Spleen (tissue), 11 donors: ENCODE data around the gene DOCK1. TPM values are rescaled to one million over a fixed set of nuclear protein-coding genes. Genes with fewer than 3 reads are reported as not detected.

ENCODE experiments used
- DNase-seq: peaks from one replicate; pipeline ENCODE4 v3.0.0-alpha.2; 2020
- H3K27ac ChIP-seq, 8 donors: fragments of 200-600 bp; sonication (generic) in 7 of 8; 1 replicate in 4 of 8; 2 replicates in 4 of 8; pipeline versions ENCODE4 v1.5.0 to v1.8.0; 2016 to 2021; ENCODE audit warnings: inconsistent platforms in 4 of 8, mild to moderate bottlenecking in 4 of 8, moderate library complexity in 1 of 8
- H3K27me3 ChIP-seq, 7 donors: fragments of 200-600 bp; sonication (generic) in 6 of 7; replicated peaks in 1 of 7; 1 replicate in 4 of 7; 2 replicates in 3 of 7; pipeline versions ENCODE4 v1.5.0 to v1.8.0; 2016 to 2021; ENCODE audit warnings: inconsistent platforms in 3 of 7, mild to moderate bottlenecking in 1 of 7
- H3K36me3 ChIP-seq, 6 donors: fragments of 200-600 bp; sonication (generic) in 5 of 6; 1 replicate in 4 of 6; 2 replicates in 2 of 6; pipeline versions ENCODE4 v1.5.0 to v1.8.0; 2016 to 2021; ENCODE audit warnings: inconsistent platforms in 2 of 6
- H3K4me1 ChIP-seq, 6 donors: fragments of 200-600 bp; sonication (generic) in 5 of 6; 1 replicate in 3 of 6; 2 replicates in 3 of 6; pipeline versions ENCODE4 v1.5.0 to v1.8.0; 2016 to 2021; ENCODE audit warnings: inconsistent platforms in 3 of 6
- H3K4me3 ChIP-seq, 8 donors: fragments of 200-600 bp; sonication (generic) in 7 of 8; 1 replicate in 4 of 8; 2 replicates in 4 of 8; pipeline versions ENCODE4 v1.5.0 to v1.8.0; 2016 to 2021; ENCODE audit warnings: inconsistent platforms in 4 of 8, mild to moderate bottlenecking in 4 of 8, moderate library complexity in 2 of 8
- H3K9me3 ChIP-seq, 8 donors: fragments of 200-600 bp; sonication (generic) in 7 of 8; 1 replicate in 4 of 8; 2 replicates in 4 of 8; pipeline versions ENCODE4 v1.5.0 to v1.8.0; 2016 to 2021; ENCODE audit warnings: inconsistent platforms in 4 of 8
- POLR2A ChIP-seq, 3 donors: fragments of 450-650 bp; IDR thresholded peaks; one replicate each; pipeline ENCODE4 v1.5.1; 2017; ENCODE audit warnings: antibody characterized with exemption in 3 of 3, mild to moderate bottlenecking in 1 of 3
- POLR2AphosphoS5 ChIP-seq, 3 donors: sonication (generic); formaldehyde crosslinking; IDR thresholded peaks; one replicate each; pipeline ENCODE4 v1.5.1; 2017; ENCODE audit warnings: antibody characterized with exemption in 3 of 3
- WGBS, 5 donors: extraction: QIAGEN DNeasy Blood & Tissue Kit in 3 of 5; methylation state at CpG; one replicate each; pipeline versions ENCODE4 v1.1.5 to v1.1.7; 2013 to 2018; 5-methylcytosine and 5-hydroxymethylcytosine counted together
- intact Hi-C: fragments of 100-400 bp; cut with DNase I; formaldehyde crosslinking; loops from one replicate; pipeline ENCODE4 v1.15.0; 2023; ENCODE audit warnings: low total_unique reads
- polyA plus RNA-seq, 3 donors: library from polyadenylated mRNA; stranded (reverse); fragments of 200-250 nt; gene quantifications; one replicate each; pipeline ENCODE4 v1.2.1, GENCODE V29; 2013
- total RNA-seq, 7 donors: library from RNA; depleted of rRNA in 3 of 7; stranded (reverse); fragments of >200 nt in 3 of 7; fragmentation: NEBNext Ultra II Directional in 4 of 7; extraction: Animal tissue kit (Norgen Biotek cat#: 25700) in 4 of 7; gene quantifications; one replicate each; pipeline versions ENCODE4 v1.1.0 to v1.2.1, GENCODE V29; 2016 to 2021
- TF ChIP-seq, protein P1 (sequence below), 11 experiments: fragments of 200-600 bp in 7 of 11; fragments of 450-650 bp in 4 of 11; sonication (generic) in 4 of 11; IDR thresholded peaks in 8 of 11; conservative IDR thresholded peaks in 3 of 11; 1 replicate in 7 of 11; 2 replicates in 4 of 11; pipeline versions ENCODE4 v1.4.0 to v1.8.0; 2016 to 2021; ENCODE audit warnings: antibody characterized with exemption in 11 of 11, inconsistent platforms in 4 of 11, mild to moderate bottlenecking in 1 of 11
- donor health status: healthy with polysubstance abuse.
- donor health status: DM: no; HTN: no; CAD: no; lungs with moderate emphysema.
- donor health status: DM: no; HTN: no; CAD: no.
- donor health status: Bipolar disorder and iron deficiency.
- donor health status: healthy.
- donor health status: DM: no; HTN: no; CAD: no.
- donor health status: DM: yes; HTN: yes; CAD: no.

DOCK1 gene
- total and polyA plus RNA-seq, 10 donors, result 2.2 to 40.5 (median 25.1) TPM

GRCh38 chr10:127345231-127345965 is 440.2 kb downstream of the DOCK1 start:
- Histone ChIP-seq H3K4me1 (no peaks in the 10 kb centered on the region), H3K27me3 (no peaks in the 10 kb centered on the region), H3K4me3 (no peak overlapping the region), H3K9me3 (no peaks in the 10 kb centered on the region), H3K36me3 (peaks cover 0 to 22% (median 2%) of the 10 kb centered on the region in 6 donors), H3K27ac (no peak overlapping the region)
- TF ChIP-seq POLR2A (IDR thresholded peaks at IDR 0.05), result no peak
- TF ChIP-seq POLR2AphosphoS5 (IDR thresholded peaks at IDR 0.05), result no peak
- TF ChIP-seq, protein P1, sequence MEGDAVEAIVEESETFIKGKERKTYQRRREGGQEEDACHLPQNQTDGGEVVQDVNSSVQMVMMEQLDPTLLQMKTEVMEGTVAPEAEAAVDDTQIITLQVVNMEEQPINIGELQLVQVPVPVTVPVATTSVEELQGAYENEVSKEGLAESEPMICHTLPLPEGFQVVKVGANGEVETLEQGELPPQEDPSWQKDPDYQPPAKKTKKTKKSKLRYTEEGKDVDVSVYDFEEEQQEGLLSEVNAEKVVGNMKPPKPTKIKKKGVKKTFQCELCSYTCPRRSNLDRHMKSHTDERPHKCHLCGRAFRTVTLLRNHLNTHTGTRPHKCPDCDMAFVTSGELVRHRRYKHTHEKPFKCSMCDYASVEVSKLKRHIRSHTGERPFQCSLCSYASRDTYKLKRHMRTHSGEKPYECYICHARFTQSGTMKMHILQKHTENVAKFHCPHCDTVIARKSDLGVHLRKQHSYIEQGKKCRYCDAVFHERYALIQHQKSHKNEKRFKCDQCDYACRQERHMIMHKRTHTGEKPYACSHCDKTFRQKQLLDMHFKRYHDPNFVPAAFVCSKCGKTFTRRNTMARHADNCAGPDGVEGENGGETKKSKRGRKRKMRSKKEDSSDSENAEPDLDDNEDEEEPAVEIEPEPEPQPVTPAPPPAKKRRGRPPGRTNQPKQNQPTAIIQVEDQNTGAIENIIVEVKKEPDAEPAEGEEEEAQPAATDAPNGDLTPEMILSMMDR (IDR thresholded peaks at IDR 0.05 in 8 of 11, conservative IDR thresholded peaks at IDR 0.05 in 3 of 11), result no peak
- DNase-seq, result no peak
- intact Hi-C loops, result no loop called here
- 91 to 95% (median 93%) methylated on average over 17 of the region's 17 CpGs for WGBS, 5 donors

- no peaks in the 10 kb centered on the region for H3K27me3 ChIP-seq
- 63 to 75% (median 71%) methylated on average over 10 to 11 of the region's 11 CpGs for WGBS, 5 donors
Measured at GRCh38 chr10:127346604-127347003, 441.4 kb downstream of the DOCK1 start.

GRCh38 chr10:127347202-127347959 is 442.2 kb downstream of the DOCK1 start:
- DNase-seq, result no peak
- H3K27ac ChIP-seq, result no peak overlapping the region
- H3K36me3 ChIP-seq, result peaks cover 0 to 22% (median 2%) of the 10 kb centered on the region in 6 donors
- TF ChIP-seq POLR2AphosphoS5 (IDR thresholded peaks at IDR 0.05), result no peak
- TF ChIP-seq, protein P1 (IDR thresholded peaks at IDR 0.05 in 8 of 11, conservative IDR thresholded peaks at IDR 0.05 in 3 of 11), result no peak
- TF ChIP-seq POLR2A (IDR thresholded peaks at IDR 0.05), result no peak
- 87 to 94% (median 92%) methylated on average over 23 of the region's 23 CpGs for WGBS, 5 donors
- intact Hi-C loops, result no loop called here
- H3K27me3 ChIP-seq, result no peaks in the 10 kb centered on the region
- no peak overlapping the region for H3K4me3 ChIP-seq
- no peaks in the 10 kb centered on the region for H3K9me3 ChIP-seq
- no peaks in the 10 kb centered on the region for H3K4me1 ChIP-seq

More at GRCh38 chr10:127346604-127347003, 441.4 kb downstream of the DOCK1 start:
- no peaks in the 10 kb centered on the region for H3K4me1 ChIP-seq
- TF ChIP-seq, protein P1 (IDR thresholded peaks at IDR 0.05 in 8 of 11, conservative IDR thresholded peaks at IDR 0.05 in 3 of 11), result no peak
- TF ChIP-seq POLR2A (IDR thresholded peaks at IDR 0.05), result no peak
- no peak for TF ChIP-seq POLR2AphosphoS5 (IDR thresholded peaks at IDR 0.05)
- peaks cover 0 to 22% (median 2%) of the 10 kb centered on the region in 6 donors for H3K36me3 ChIP-seq
- no peak overlapping the region for H3K4me3 ChIP-seq
- H3K9me3 ChIP-seq, result no peaks in the 10 kb centered on the region
- no peak for DNase-seq
- no peak overlapping the region for H3K27ac ChIP-seq
- intact Hi-C loops, result no loop called here

- Histone ChIP-seq H3K4me3 (no peak overlapping the region), H3K27ac (no peak overlapping the region), H3K9me3 (no peaks in the 10 kb centered on the region), H3K4me1 (peaks cover 0 to 7% (median 0%) of the 10 kb centered on the region in 6 donors), H3K27me3 (no peaks in the 10 kb centered on the region), H3K36me3 (peaks cover 0 to 12% (median 0%) of the 10 kb centered on the region in 6 donors)
- intact Hi-C loops, result no loop called here
- TF ChIP-seq POLR2AphosphoS5 (IDR thresholded peaks at IDR 0.05) (no peak), POLR2A (IDR thresholded peaks at IDR 0.05) (no peak)
- TF ChIP-seq, protein P1 (IDR thresholded peaks at IDR 0.05 in 8 of 11, conservative IDR thresholded peaks at IDR 0.05 in 3 of 11), result no peak
- WGBS, 5 donors, result 88 to 95% (median 95%) methylated on average over 3 of the region's 3 CpGs
- DNase-seq, result no peak
Measured at GRCh38 chr10:127349737-127350136, 444.5 kb downstream of the DOCK1 start.
